HG02870 (cell line): ENCODE data around the gene EYS.
"Not testable (repeated sequence)": the region's sequence is repeated elsewhere in the genome, so short reads cannot be mapped to it uniquely, and the experiment has no call there.

Experiments
- ATAC-seq: cut with Tn5 transposase; IDR thresholded peaks from one replicate; pipeline ENCODE4 v1.9.1; 2021; ENCODE audit warnings: mild to moderate bottlenecking, moderate library complexity; ENCODE audit not compliant: unreplicated experiment

EYS gene

DNA sequence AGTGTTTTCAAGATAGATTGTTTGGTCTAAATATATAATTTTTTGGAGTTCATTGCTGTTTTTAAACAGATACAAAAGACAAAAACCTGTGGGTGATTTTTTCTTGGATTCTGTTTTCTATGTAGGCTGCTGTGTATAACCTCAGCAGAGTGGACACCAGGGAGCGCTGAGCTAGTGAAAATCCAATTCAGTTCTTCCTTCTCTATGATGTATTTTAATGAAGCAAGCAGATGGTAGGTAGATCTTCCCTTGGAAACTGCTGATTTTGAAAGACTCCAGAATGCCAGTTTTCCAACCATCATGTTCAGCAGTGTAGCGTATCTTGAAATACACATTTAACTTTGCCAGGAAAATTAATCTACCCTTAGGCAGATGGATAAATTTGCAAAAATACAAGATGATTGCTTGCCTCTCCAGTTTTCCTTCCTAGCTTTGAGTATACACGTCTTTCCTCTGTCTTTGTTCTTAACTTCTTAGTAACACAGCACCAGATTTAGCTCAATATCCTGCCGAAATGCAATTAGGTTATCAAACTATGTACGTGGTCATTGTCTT is 1893.4 kb downstream of the EYS start:
- no peak for ATAC-seq

GRCh38 chr6:63808576-63808975 is 1898.5 kb downstream of the EYS start:
- ATAC-seq, result no peak

DNA sequence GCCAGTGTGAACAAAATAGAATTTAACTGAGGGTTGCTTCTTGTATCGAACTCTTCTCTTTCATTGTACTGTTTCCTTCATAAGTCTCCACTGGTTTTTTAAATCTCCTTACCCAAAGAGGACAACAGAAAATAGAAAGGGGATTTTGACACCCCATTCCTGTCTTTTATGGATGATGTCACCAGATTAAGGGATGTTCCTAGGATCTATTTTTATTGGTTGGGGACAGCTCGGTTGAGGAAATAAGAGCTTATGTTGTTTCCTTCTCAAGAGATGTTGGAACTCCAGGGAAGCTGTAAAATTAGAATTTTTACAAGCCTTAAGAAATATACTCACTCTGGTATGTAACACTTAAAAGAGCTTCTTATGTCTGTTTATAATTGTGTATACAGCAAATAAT is 1900.0 kb downstream of the EYS start:
- ATAC-seq, result no peak

- ATAC-seq, result no peak
These were observed 1900.5 kb downstream of the EYS start for GRCh38 chr6:63806573-63806913.

DNA sequence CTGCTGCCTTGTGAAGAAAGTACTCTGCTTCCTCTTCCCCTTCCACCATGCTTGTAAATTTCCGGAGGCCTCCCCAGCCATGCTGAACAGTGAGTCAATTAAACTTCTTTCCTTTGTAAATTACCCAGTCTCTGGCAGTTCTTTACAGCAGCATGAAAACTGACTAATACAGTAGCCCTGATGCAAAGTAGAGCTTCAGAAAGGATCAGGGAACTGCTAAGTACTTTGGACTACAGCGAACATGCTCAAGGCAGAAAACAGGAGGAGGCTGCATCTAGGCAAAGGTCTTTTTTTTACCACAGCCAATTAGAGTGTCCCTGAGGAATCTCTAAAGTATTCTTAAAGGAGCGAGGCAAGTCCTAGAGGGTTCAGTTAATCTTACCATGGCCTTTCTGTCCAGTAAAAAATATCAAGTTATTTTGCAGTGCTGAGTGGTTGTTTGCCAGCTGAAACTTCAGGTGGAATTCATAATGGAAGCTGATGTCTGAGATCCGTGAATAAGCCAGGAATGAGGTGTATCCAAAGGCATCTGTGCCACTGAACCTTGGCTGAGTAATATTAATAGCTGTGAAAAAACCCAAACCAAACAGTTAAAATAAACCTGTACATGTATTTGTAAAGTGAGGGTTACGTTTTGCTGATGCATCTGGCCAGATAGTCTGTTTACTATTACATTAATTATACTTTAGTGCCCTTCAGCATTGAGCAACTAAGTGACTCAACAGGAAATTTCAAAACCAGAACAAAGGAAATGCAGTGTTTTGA is 1901.0 kb downstream of the EYS start:
- no peak for ATAC-seq

DNA sequence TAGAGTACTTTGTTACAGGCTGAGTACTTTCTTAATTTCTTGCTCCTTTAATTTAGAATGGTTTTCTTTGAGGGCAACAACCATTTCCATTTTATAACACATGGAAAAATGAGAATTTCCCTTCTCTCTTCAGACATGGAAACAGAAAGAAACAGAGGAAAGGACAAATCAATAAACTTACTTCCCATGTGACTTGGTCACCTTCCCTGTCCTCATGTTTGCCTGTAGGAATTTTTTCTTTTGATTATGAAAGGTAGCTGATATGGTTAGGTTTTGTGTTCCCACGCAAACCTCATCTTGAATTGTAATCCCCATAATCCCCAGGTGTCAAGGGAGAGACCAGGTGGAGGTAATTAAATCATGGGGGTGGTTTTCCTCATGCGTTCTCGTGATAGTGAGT is 1901.7 kb downstream of the EYS start:
- ATAC-seq, result no peak

DNA sequence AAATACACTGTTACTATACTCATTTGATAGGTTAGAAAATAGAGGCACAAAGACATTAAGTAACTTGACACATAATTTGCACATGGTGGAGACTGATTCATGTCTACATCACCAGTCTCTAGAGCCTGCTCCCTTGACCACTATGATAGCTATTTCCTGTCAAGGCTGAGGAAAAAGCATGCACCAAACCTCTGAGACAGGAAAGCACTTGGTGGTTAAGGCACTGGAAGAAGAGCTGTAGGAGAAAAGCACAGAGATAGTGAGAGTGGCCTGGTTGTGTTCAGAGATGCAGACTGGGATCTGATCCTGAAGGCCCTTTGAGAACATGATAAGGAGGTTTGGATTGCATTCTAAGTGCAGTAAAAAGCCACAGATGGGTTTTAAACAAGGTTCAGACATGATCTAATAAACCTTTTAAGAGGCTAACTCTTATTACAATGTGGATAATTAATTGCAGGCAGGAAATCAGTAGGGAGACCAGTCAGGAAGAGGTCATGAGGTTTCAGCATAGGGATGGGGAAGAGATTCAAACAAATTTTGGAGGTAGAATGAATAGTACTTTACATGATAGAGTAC is 1902.6 kb downstream of the EYS start:
- no peak for ATAC-seq

GRCh38 chr6:63803371-63803770 is 1903.7 kb downstream of the EYS start:
- ATAC-seq, result no peak

DNA sequence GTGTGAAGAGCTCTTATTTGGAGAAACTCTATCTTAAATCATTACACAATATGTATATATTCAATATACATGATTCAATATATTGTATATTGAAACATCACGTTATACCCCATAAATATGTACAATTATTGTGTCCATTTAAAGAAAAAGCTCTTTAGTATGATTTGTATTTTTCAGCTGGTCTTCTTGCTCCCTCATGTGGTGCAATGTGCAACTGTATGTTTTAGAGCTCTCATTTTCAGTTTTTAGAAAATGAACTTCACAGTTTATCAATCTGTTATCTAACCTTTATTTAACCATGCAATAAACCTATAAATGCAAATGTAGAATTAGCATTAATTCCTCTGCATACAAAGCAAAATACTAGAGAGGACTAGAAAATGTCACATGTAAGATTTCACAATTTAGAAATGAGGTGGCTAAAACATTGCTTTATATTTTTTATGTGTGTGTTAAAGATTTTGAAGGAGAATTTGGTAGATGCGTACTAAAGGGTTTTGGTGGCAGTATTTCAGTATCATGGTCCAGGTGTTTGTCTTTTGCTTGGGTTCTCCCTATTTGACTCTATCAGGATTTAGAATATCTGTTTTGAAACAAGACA is 1904.3 kb downstream of the EYS start:
- no peak for ATAC-seq

GRCh38 chr6:63800386-63800785 is 1906.6 kb downstream of the EYS start:
- ATAC-seq, result not testable (repeated sequence)

DNA sequence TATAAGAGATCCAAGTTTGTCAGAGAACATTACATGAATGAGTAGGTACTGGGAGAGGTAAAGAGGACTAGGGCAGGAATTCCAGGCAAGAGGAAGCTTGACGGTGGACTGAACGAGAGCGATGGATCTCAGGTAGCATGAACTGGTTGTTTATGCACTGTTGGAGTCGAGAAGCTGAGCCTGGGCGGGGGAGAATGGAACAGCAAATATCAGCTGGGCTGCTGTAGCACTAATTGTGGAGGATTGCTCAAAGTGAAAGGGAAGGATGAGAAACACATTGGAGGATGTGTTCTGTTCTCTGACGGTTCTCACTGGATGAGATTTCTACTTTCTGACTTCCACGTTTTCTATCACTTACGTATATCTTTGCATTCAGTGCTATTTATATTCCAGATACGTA is 1907.2 kb downstream of the EYS start:
- ATAC-seq, result no peak

DNA sequence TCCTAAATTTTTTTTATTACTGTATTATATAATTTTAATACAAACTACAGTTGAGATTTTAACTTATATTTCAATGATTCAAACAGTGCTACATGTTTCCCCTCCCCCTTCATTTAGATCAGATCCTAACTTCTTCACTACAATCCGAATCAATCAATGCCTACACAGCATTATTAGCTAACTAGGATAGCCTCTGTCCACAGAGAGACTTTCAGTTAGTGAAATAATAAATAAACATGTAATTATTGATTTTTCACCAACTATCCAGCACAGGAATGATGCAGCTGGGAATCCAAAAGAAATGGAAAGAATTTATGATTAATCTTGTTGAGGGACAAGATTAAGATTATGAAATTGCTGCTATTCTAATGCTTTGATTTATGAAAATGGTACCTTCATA is 1907.7 kb downstream of the EYS start:
- no peak for ATAC-seq

DNA sequence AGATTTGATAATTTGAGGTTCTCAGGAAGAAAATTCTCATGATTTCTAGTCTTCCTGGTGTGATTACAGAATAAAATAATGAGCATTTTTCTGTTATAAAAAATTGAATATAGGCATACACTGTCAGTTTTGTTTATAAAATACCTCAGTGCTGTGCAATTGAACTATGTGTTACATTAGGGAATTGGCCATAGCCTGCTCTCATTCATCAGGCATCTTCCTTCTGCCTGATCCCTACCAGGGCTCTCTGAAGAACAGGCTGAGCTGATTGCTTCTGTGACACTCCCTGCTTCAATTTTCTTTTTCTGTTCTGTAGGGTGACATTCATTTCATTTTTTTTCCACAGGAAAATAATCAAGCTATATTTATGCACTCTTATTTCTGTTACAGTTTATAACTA is 1908.6 kb downstream of the EYS start:
- ATAC-seq, result no peak

DNA sequence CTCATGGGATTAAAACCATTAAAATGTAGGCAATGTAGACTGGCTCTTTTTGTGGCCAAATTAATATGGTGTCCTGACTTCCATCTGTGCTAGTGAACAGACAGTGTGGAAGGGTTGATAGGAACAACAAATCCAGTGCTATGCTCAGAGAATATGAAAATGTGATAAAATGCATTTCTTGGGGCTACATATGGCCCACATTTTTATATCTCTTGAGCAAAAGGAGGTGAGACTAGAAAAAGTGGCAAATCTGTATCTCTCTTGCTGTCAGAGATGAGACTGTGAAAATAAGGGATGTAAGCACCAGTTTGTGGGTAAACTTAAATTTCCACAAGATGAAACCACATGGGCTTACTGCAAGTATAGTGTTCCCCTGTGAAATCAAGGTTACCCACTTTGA is 1909.3 kb downstream of the EYS start:
- no peak for ATAC-seq

DNA sequence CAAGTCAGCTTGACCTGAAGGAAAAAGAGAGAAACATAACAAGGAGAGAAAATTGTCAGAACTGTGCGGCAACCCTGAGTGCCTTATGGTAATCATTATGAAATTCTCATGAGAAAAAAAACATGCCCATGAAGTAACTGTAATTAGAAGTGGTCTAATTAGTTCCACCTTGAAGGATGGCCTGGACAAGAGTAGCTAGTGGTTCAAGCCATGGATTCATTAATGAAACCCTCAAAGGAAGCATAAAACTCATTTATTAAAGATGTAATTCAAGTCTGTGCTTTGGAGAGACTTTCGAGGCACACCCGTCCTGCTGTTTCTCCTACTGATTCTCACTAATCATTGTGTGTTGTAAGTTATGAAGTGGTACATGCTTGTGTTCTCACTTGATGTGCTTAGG is 1911.2 kb downstream of the EYS start:
- no peak for ATAC-seq

GRCh38 chr6:63795006-63795405 is 1912.0 kb downstream of the EYS start:
- no peak for ATAC-seq

GRCh38 chr6:63793465-63794137 is 1913.4 kb downstream of the EYS start:
- peak; percentile 39 for ATAC-seq

DNA sequence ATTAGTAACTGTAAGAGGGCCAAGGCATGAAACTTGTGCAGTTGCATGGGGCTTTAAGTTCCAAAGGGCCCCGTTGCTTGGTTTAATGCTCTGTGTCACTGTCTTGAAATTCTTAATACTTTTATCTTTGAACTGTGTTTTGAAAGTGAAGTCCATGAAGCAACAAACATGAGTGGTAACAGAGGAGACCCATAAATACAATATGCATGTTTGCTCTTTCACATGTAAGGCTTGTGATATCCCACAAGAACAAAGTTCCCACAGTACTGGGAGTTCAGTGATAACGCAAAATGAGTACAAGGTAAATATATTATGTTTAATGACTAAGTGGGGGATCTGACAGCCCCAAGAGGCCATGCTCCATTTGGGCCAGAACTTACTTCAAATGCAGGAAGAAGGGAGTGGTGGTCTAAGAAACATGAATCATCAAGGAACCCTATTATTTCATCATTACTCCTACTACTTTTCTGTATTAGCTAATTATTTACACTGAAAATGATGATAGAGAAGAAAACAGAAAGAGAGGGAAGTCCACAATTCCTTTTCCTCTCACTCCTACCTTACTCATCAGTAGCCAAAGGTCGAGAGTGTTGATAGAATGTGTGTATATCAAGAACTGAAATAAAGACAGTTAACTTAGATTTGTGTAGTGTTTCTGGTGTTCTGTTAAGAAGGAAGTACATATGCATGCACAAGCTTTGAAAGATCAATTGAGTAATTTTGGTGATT is 1914.1 kb downstream of the EYS start:
- ATAC-seq, result no peak

GRCh38 chr6:63790334-63790733 is 1916.7 kb downstream of the EYS start:
- peak; percentile 70 for ATAC-seq

- no peak for ATAC-seq
These were observed 1917.3 kb downstream of the EYS start for GRCh38 chr6:63789699-63790098.

GRCh38 chr6:63788569-63788968 is 1918.5 kb downstream of the EYS start:
- ATAC-seq, result no peak
